HepG2 (cell line): ENCODE data around the gene RAD50.

Experiments used
- ELF1 ChIP-seq: sonication (generic); formaldehyde crosslinking; IDR thresholded peaks from 2 replicates; pipeline ENCODE4 v1.4.0; 2020; ENCODE audit warnings: missing genetic modification reagents
- IRF2 ChIP-seq: IDR thresholded peaks from 2 replicates; pipeline ENCODE4 v1.6.1; 2018; ENCODE audit warnings: missing genetic modification reagents, missing compliant biosample characterization
- POLR2AphosphoS5 ChIP-seq: IDR thresholded peaks from 2 replicates; pipeline ENCODE4 v1.6.1; 2012; ENCODE audit warnings: low read depth, low read length
- ZNF441 ChIP-seq: sonication (generic); formaldehyde crosslinking; IDR thresholded peaks from 2 replicates; pipeline ENCODE4 v1.7.0; 2021; ENCODE audit warnings: missing genetic modification reagents, borderline replicate concordance
- TF ChIP-seq, protein P1 (sequence below): sonication (generic); formaldehyde crosslinking; IDR thresholded peaks from 2 replicates; pipeline ENCODE4 v1.5.0; 2020; ENCODE audit warnings: mild to moderate bottlenecking, missing genetic modification reagents, moderate library complexity
- TF ChIP-seq, protein P2 (sequence below): sonication (generic); formaldehyde crosslinking; IDR thresholded peaks from 2 replicates; pipeline ENCODE4 v1.4.0; 2020; ENCODE audit warnings: missing genetic modification reagents, mild to moderate bottlenecking, borderline replicate concordance

DNA sequence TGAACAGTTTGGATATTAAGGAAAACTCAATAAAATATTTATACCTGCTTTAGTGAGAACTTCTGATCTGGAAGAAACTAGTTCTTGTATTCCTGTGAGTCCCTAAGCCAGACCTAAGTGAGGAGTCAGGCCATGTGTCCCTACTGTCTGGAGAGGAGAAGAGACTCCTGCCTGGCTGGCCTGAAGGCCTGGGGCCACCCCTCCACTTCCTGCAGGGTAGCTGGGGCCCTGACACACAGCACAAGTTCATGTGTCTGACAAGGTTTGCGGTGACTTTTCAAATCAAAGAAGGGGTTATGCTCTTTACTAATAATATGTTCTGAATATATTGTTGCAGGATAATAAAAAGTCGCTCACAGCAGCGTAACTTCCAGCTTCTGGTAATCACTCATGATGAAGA, 85.1 kb downstream of the RAD50 start:
- TF ChIP-seq, protein P1, sequence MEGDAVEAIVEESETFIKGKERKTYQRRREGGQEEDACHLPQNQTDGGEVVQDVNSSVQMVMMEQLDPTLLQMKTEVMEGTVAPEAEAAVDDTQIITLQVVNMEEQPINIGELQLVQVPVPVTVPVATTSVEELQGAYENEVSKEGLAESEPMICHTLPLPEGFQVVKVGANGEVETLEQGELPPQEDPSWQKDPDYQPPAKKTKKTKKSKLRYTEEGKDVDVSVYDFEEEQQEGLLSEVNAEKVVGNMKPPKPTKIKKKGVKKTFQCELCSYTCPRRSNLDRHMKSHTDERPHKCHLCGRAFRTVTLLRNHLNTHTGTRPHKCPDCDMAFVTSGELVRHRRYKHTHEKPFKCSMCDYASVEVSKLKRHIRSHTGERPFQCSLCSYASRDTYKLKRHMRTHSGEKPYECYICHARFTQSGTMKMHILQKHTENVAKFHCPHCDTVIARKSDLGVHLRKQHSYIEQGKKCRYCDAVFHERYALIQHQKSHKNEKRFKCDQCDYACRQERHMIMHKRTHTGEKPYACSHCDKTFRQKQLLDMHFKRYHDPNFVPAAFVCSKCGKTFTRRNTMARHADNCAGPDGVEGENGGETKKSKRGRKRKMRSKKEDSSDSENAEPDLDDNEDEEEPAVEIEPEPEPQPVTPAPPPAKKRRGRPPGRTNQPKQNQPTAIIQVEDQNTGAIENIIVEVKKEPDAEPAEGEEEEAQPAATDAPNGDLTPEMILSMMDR (CRISPR knock-in tag), result no peak
- TF ChIP-seq ELF1, result no peak
- TF ChIP-seq IRF2 (CRISPR knock-in tag), result no peak
- no peak for TF ChIP-seq POLR2AphosphoS5
- TF ChIP-seq, protein P2, sequence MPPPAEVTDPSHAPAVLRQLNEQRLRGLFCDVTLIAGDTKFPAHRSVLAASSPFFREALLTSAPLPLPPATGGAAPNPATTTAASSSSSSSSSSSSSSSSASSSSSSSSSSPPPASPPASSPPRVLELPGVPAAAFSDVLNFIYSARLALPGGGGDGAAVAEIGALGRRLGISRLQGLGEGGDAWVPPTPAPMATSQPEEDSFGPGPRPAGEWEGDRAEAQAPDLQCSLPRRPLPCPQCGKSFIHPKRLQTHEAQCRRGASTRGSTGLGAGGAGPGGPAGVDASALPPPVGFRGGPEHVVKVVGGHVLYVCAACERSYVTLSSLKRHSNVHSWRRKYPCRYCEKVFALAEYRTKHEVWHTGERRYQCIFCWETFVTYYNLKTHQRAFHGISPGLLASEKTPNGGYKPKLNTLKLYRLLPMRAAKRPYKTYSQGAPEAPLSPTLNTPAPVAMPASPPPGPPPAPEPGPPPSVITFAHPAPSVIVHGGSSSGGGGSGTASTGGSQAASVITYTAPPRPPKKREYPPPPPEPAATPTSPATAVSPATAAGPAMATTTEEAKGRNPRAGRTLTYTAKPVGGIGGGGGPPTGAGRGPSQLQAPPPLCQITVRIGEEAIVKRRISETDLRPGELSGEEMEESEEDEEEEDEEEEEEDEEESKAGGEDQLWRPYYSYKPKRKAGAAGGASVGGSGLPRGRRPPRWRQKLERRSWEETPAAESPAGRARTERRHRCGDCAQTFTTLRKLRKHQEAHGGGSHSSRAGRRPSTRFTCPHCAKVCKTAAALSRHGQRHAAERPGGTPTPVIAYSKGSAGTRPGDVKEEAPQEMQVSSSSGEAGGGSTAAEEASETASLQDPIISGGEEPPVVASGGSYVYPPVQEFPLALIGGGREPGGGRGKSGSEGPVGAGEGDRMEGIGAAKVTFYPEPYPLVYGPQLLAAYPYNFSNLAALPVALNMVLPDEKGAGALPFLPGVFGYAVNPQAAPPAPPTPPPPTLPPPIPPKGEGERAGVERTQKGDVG (CRISPR knock-in tag), result no peak
- no peak for TF ChIP-seq ZNF441 (CRISPR knock-in tag)
